ENCODE results near the gene MPRIP.

Gene MPRIP

DNA sequence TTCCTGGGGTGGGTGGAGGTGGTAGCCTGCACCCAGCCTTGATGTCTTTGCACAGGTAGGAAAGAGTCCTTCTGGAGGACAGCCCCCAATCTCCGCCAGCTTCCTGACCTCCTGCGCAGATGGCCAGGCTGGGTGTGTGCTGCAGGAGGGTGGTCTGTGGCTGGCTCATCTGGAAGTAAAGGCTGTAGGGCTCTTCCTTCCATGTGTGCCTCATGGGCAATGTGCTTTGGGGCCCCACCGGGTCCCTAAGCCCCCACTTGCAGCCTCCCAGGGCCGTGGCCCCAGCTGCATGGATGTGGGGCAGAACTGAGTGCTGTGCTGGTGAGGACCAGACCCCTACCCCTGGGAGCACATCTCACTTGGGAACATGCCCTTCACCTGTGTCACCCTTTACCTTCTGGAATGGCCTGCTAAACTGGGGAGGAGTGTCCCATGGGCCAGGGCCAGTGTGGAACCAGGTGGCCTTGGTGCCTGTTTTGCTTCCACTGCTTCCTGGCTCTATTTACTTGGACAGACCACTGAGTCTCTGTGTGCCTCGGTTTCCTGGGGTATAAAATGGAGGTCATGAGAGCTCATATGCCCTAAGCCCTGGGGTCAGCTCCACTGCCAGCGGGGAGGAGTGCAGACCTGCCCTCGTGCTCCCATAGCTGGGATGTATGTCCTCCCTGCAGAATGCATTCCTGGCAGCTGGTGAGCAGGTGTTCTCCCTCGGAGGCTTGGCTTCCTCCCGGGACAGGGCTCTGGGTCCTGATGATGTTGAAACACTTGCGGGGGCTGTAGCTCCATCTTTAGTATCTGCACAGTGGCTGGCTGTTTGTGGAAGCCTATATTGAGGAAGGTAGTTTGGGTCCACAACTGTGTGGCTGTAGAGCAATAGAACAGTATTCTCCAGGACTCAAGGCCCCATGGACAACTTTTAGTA, 18.0 kb downstream of the MPRIP start:
- H3K9ac ChIP-seq (ENCODE audit: low read length), result no peak overlapping the region
- no peak overlapping the region for H3K23ac ChIP-seq (ENCODE audit: low read length)
- no peak overlapping the region for H3K18ac ChIP-seq (ENCODE audit: low read length)
- peaks cover 67% of the 10 kb centered on the region for H3K79me2 ChIP-seq (ENCODE audit: control insufficient read depth, insufficient read depth, low read length)
- H4K5ac ChIP-seq (ENCODE audit: low read length), result no peak overlapping the region
- H3K4me2 ChIP-seq (ENCODE audit: low read length), result no peak overlapping the region
- H3K56ac ChIP-seq (ENCODE audit: low read length), result no peak overlapping the region
- no peak for DNase-seq
- no peaks in the 10 kb centered on the region for H3K36me3 ChIP-seq (ENCODE audit: control insufficient read depth, insufficient read depth, low read length)
- H3K27me3 ChIP-seq (ENCODE audit: insufficient read depth, low read length, poor library complexity), result no peaks in the 10 kb centered on the region
- H2BK120ac ChIP-seq (ENCODE audit: low read depth, low read length), result no peak overlapping the region
- H3K27ac ChIP-seq (ENCODE audit: low read depth, low read length), result no peak overlapping the region
- H2BK5ac ChIP-seq (ENCODE audit: low read length), result no peak overlapping the region
- H2AK5ac ChIP-seq (ENCODE audit: low read length), result no peak overlapping the region
- H3K79me1 ChIP-seq (ENCODE audit: low read length), result peaks cover 54% of the 10 kb centered on the region
- no peak overlapping the region for H4K8ac ChIP-seq (ENCODE audit: low read depth, low read length)
- no peak overlapping the region for H2BK15ac ChIP-seq (replicated peaks; ENCODE audit: low read depth)
- no peak overlapping the region for H3K4ac ChIP-seq (ENCODE audit: low read depth, low read length)
- no peak overlapping the region for H3K4me3 ChIP-seq (ENCODE audit: low read length)
- WGBS (ENCODE audit: extremely low coverage, insufficient coverage, low lambda C conversion rate), result no CpG with 5 or more reads among the region's 10 CpGs
- H3K4me1 ChIP-seq (ENCODE audit: control insufficient read depth, low read depth, low read length), result peaks cover 2% of the 10 kb centered on the region

DNA sequence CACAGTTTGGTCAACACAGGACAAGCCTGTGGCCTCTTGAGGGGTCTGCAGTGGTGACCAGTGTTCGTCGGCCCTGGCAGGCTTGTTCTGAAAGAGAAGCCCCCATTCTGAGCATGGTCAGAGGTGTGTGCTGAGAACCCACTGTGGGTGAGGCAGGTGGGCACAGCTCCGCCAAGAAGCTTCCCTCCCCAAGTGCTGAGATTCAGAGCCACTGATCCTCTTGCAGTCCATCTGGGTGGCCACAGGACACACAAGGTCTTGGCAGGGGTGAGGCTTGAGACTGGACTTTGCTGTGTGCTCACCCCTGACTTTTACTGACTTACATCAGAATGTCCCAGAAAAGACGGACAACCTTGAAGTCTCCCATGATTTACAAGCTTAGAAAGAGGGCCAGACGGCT, 18.7 kb downstream of the MPRIP start:
- Histone ChIP-seq H3K23ac (ENCODE audit: low read length) (no peak overlapping the region), H2BK120ac (ENCODE audit: low read depth, low read length) (no peak overlapping the region), H3K79me2 (ENCODE audit: control insufficient read depth, insufficient read depth, low read length) (peaks cover 64% of the 10 kb centered on the region), H3K79me1 (ENCODE audit: low read length) (peaks cover 53% of the 10 kb centered on the region), H3K27ac (ENCODE audit: low read depth, low read length) (no peak overlapping the region), H3K4me2 (ENCODE audit: low read length) (no peak overlapping the region), H3K56ac (ENCODE audit: low read length) (no peak overlapping the region), H3K18ac (ENCODE audit: low read length) (no peak overlapping the region), H2AK5ac (ENCODE audit: low read length) (no peak overlapping the region), H3K4me3 (ENCODE audit: low read length) (no peak overlapping the region), H3K36me3 (ENCODE audit: control insufficient read depth, insufficient read depth, low read length) (no peaks in the 10 kb centered on the region), H2BK5ac (ENCODE audit: low read length) (no peak overlapping the region), H2BK15ac (replicated peaks; ENCODE audit: low read depth) (no peak overlapping the region), H3K4ac (ENCODE audit: low read depth, low read length) (no peak overlapping the region), H3K4me1 (ENCODE audit: control insufficient read depth, low read depth, low read length) (no peaks in the 10 kb centered on the region), H3K9ac (ENCODE audit: low read length) (no peak overlapping the region), H4K8ac (ENCODE audit: low read depth, low read length) (no peak overlapping the region), H3K27me3 (ENCODE audit: insufficient read depth, low read length, poor library complexity) (no peaks in the 10 kb centered on the region), H4K5ac (ENCODE audit: low read length) (no peak overlapping the region)
- DNase-seq, result no peak
- WGBS (ENCODE audit: extremely low coverage, insufficient coverage, low lambda C conversion rate), result no CpG with 5 or more reads among the region's 5 CpGs

DNA sequence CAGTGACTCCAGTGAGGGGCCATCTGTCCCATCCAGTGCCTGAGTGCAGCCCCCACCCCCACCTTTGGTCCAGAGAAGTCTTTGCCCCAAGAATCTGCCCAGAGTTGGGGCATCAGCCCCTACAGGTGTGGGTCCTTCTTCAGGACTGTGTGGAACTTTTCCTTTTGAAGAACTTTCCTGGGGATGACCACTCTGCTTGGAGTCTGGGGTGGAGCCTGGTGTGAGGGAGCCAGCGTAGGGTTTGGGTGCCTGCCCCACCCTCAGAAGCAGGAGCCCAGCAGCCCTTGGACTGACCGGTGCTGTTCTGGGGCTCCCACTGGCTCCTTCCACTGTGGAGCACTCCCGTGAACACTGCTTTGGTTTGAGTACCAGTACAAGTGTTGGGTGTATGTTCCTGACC, 19.3 kb downstream of the MPRIP start:
- no peak overlapping the region for H3K4me2 ChIP-seq (ENCODE audit: low read length)
- peaks cover 62% of the 10 kb centered on the region for H3K79me2 ChIP-seq (ENCODE audit: control insufficient read depth, insufficient read depth, low read length)
- no peak overlapping the region for H3K56ac ChIP-seq (ENCODE audit: low read length)
- H3K18ac ChIP-seq (ENCODE audit: low read length), result no peak overlapping the region
- H4K8ac ChIP-seq (ENCODE audit: low read depth, low read length), result no peak overlapping the region
- H2BK15ac ChIP-seq (replicated peaks; ENCODE audit: low read depth), result no peak overlapping the region
- H3K27me3 ChIP-seq (ENCODE audit: insufficient read depth, low read length, poor library complexity), result no peaks in the 10 kb centered on the region
- no peak for DNase-seq
- no peak overlapping the region for H2AK5ac ChIP-seq (ENCODE audit: low read length)
- no peaks in the 10 kb centered on the region for H3K4me1 ChIP-seq (ENCODE audit: control insufficient read depth, low read depth, low read length)
- no peak overlapping the region for H3K4ac ChIP-seq (ENCODE audit: low read depth, low read length)
- no peak overlapping the region for H2BK5ac ChIP-seq (ENCODE audit: low read length)
- H3K27ac ChIP-seq (ENCODE audit: low read depth, low read length), result no peak overlapping the region
- H3K23ac ChIP-seq (ENCODE audit: low read length), result no peak overlapping the region
- no peak overlapping the region for H2BK120ac ChIP-seq (ENCODE audit: low read depth, low read length)
- H3K36me3 ChIP-seq (ENCODE audit: control insufficient read depth, insufficient read depth, low read length), result no peaks in the 10 kb centered on the region
- no CpG with 5 or more reads among the region's 3 CpGs for WGBS (ENCODE audit: extremely low coverage, insufficient coverage, low lambda C conversion rate)
- no peak overlapping the region for H3K9ac ChIP-seq (ENCODE audit: low read length)
- H4K5ac ChIP-seq (ENCODE audit: low read length), result no peak overlapping the region
- no peak overlapping the region for H3K4me3 ChIP-seq (ENCODE audit: low read length)
- H3K79me1 ChIP-seq (ENCODE audit: low read length), result peaks cover 51% of the 10 kb centered on the region

DNA sequence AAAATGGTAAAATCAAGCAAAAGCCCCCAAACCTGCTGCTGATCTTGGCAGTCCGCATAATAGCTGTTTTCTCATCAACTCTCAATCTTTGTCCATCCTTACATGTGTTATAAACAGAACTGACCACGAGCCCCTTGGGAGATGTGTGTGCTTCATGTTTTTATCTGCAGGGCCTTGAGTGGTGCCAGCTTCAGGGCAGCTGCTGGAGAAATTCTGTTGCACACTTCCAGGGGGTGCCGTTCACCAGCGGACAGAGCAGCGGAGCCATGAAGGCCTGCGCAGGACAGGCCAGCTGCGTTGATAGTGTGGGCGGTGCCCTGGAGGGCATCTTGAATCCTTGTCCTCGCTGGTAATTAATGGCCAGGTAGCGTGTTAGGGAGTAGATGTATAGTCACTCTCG, 20.1 kb downstream of the MPRIP start:
- no peaks in the 10 kb centered on the region for H3K36me3 ChIP-seq (ENCODE audit: control insufficient read depth, insufficient read depth, low read length)
- H3K4me2 ChIP-seq (ENCODE audit: low read length), result no peak overlapping the region
- no peak for DNase-seq

DNA sequence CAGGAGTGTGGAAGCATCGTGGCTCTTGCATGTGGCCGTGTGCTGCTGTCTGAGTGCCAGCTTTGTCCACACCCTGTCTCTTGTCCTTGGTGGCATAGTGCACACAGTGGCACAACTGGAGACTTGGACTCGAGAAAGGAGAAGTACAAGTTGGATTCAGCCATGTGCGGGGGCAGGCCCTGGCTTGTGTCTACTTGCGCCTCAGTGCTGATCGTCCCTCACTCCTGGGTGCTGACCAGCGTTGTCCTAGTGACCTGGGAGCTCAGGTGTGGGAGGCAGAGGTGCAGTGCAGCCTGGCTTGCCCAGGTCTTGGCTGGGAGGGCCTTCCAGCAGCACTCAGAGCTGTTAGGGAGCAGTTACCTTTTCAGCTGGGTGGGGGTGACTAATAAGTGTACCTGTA, 20.6 kb downstream of the MPRIP start:
- H4K8ac ChIP-seq (ENCODE audit: low read depth, low read length), result no peak overlapping the region
- H2BK15ac ChIP-seq (replicated peaks; ENCODE audit: low read depth), result no peak overlapping the region

More for the DNA sequence above, 20.1 kb downstream of the MPRIP start:
- Histone ChIP-seq H3K4ac (ENCODE audit: low read depth, low read length) (no peak overlapping the region), H3K18ac (ENCODE audit: low read length) (no peak overlapping the region), H3K27me3 (ENCODE audit: insufficient read depth, low read length, poor library complexity) (no peaks in the 10 kb centered on the region), H3K23ac (ENCODE audit: low read length) (no peak overlapping the region), H2BK5ac (ENCODE audit: low read length) (no peak overlapping the region), H3K79me1 (ENCODE audit: low read length) (peaks cover 51% of the 10 kb centered on the region), H3K27ac (ENCODE audit: low read depth, low read length) (no peak overlapping the region), H3K56ac (ENCODE audit: low read length) (no peak overlapping the region), H2BK15ac (replicated peaks; ENCODE audit: low read depth) (no peak overlapping the region), H3K4me3 (ENCODE audit: low read length) (no peak overlapping the region), H3K9ac (ENCODE audit: low read length) (no peak overlapping the region), H2BK120ac (ENCODE audit: low read depth, low read length) (no peak overlapping the region), H2AK5ac (ENCODE audit: low read length) (no peak overlapping the region), H3K79me2 (ENCODE audit: control insufficient read depth, insufficient read depth, low read length) (peaks cover 61% of the 10 kb centered on the region), H4K8ac (ENCODE audit: low read depth, low read length) (no peak overlapping the region), H4K5ac (ENCODE audit: low read length) (no peak overlapping the region), H3K4me1 (ENCODE audit: control insufficient read depth, low read depth, low read length) (no peaks in the 10 kb centered on the region)
- no CpG with 5 or more reads among the region's 11 CpGs for WGBS (ENCODE audit: extremely low coverage, insufficient coverage, low lambda C conversion rate)

More for the DNA sequence above, 20.6 kb downstream of the MPRIP start:
- Histone ChIP-seq H3K9ac (ENCODE audit: low read length) (no peak overlapping the region), H3K56ac (ENCODE audit: low read length) (no peak overlapping the region), H3K36me3 (ENCODE audit: control insufficient read depth, insufficient read depth, low read length) (no peaks in the 10 kb centered on the region), H3K4me3 (ENCODE audit: low read length) (no peak overlapping the region), H2BK120ac (ENCODE audit: low read depth, low read length) (no peak overlapping the region), H4K5ac (ENCODE audit: low read length) (no peak overlapping the region), H3K23ac (ENCODE audit: low read length) (no peak overlapping the region), H3K4me2 (ENCODE audit: low read length) (no peak overlapping the region), H3K18ac (ENCODE audit: low read length) (no peak overlapping the region), H3K27me3 (ENCODE audit: insufficient read depth, low read length, poor library complexity) (no peaks in the 10 kb centered on the region), H3K27ac (ENCODE audit: low read depth, low read length) (no peak overlapping the region), H2AK5ac (ENCODE audit: low read length) (no peak overlapping the region), H3K4me1 (ENCODE audit: control insufficient read depth, low read depth, low read length) (no peaks in the 10 kb centered on the region), H3K4ac (ENCODE audit: low read depth, low read length) (no peak overlapping the region), H2BK5ac (ENCODE audit: low read length) (no peak overlapping the region), H3K79me1 (ENCODE audit: low read length) (peaks cover 50% of the 10 kb centered on the region), H3K79me2 (ENCODE audit: control insufficient read depth, insufficient read depth, low read length) (peaks cover 61% of the 10 kb centered on the region)
- WGBS (ENCODE audit: extremely low coverage, insufficient coverage, low lambda C conversion rate), result no CpG with 5 or more reads among the region's 7 CpGs
- DNase-seq, result no peak
